GM19099 (cell line): ENCODE results near the gene ANKRD16.
A peak's percentile ranks its signal among the peaks of the same experiment; 100 is the strongest.

Experiments used
- POLR2A ChIP-seq: IDR thresholded peaks from 3 replicates; pipeline ENCODE4 v1.6.1; 2011; ENCODE audit warnings: low read depth; ENCODE audit not compliant: insufficient read length; ENCODE audit errors: extremely low read depth

Gene ANKRD16

GRCh38 chr10:5889624-5890451 is at the start of gene ANKRD16, which contains the start of gene FBH1:
TSS of gene ANKRD16 (minus strand) at chr10:5889893. CDS start at chr10:5889354, 539 bp downstream.
TSS of gene FBH1 (plus strand) at chr10:5890243. CDS start at chr10:5890346, 103 bp downstream.
- peak; percentile 78 for TF ChIP-seq POLR2A

GRCh38 chr10:5938291-5938690 is 48.6 kb upstream of the ANKRD16 start:
- TF ChIP-seq POLR2A: no peak

GRCh38 chr10:5937016-5937415 is 47.3 kb upstream of the ANKRD16 start:
- TF ChIP-seq POLR2A: no peak

- no peak for TF ChIP-seq POLR2A
Measured at GRCh38 chr10:5935628-5936027, 45.9 kb upstream of the ANKRD16 start.

- no peak for TF ChIP-seq POLR2A
Measured at GRCh38 chr10:5933909-5934546, 44.3 kb upstream of the ANKRD16 start.

- no peak for TF ChIP-seq POLR2A
Measured at GRCh38 chr10:5932345-5932744, 42.7 kb upstream of the ANKRD16 start.

- no peak for TF ChIP-seq POLR2A
Measured at GRCh38 chr10:5930272-5930671, 40.6 kb upstream of the ANKRD16 start.

GRCh38 chr10:5929442-5929841 is 39.7 kb upstream of the ANKRD16 start:
- TF ChIP-seq POLR2A: no peak

- no peak for TF ChIP-seq POLR2A
Measured at GRCh38 chr10:5927306-5927705, 37.6 kb upstream of the ANKRD16 start.

GRCh38 chr10:5924889-5925288 is 35.2 kb upstream of the ANKRD16 start:
- no peak for TF ChIP-seq POLR2A

GRCh38 chr10:5921746-5922145 is 32.1 kb upstream of the ANKRD16 start:
- TF ChIP-seq POLR2A: no peak

GRCh38 chr10:5919568-5919967 is 29.9 kb upstream of the ANKRD16 start:
- TF ChIP-seq POLR2A: no peak

- TF ChIP-seq POLR2A: no peak
Measured at GRCh38 chr10:5918763-5919162, 29.1 kb upstream of the ANKRD16 start.

- no peak for TF ChIP-seq POLR2A
Measured at GRCh38 chr10:5917305-5917704, 27.6 kb upstream of the ANKRD16 start.

GRCh38 chr10:5915451-5915850 is 25.8 kb upstream of the ANKRD16 start:
- TF ChIP-seq POLR2A: no peak

GRCh38 chr10:5913736-5914135 is 24.0 kb upstream of the ANKRD16 start:
- TF ChIP-seq POLR2A: no peak

- no peak for TF ChIP-seq POLR2A
Measured at GRCh38 chr10:5911670-5912069, 22.0 kb upstream of the ANKRD16 start.
